Renal pelvis (tissue), 12 donors: ENCODE data around the gene TNFRSF17. TPM values are rescaled to one million over a fixed set of nuclear protein-coding genes. Genes with fewer than 3 reads are reported as not detected.
"Not testable (repeated sequence)": the region's sequence is repeated elsewhere in the genome, so short reads cannot be mapped to it uniquely, and the experiment has no call there.

Source experiments
- DNase-seq: peaks from one replicate; pipeline ENCODE4 v3.0.0-alpha.2; 2013
- long read RNA-seq, 16 experiments: transcript quantifications; one replicate each; lab custom pipeline, GENCODE V29; 2026
- polyA plus RNA-seq, 3 donors: library from polyadenylated mRNA; unstranded; fragments of 120-200 nt; gene quantifications; one replicate each; pipeline ENCODE4 v1.2.1, GENCODE V29; 2013; ENCODE audit not compliant: insufficient read length in 3 of 3

TNFRSF17 gene
- not detected for polyA plus RNA-seq
- long read RNA-seq, donor 1: 0 reads
- long read RNA-seq, donor 2: 0 reads
- long read RNA-seq, donor 3, partial matches to known transcripts: 0 of 1 reads
- long read RNA-seq, donor 3, other reads (novel, unspliced or antisense): 0 of 1 reads
- long read RNA-seq, donor 4: 0 reads
- long read RNA-seq, donor 5: 0 reads
- long read RNA-seq, donor 6: 0 reads
- long read RNA-seq, donor 7: 0 reads
- long read RNA-seq, donor 8: 0 reads
- long read RNA-seq, donor 9: 0 reads
- long read RNA-seq, donor 10: 0 reads
- long read RNA-seq, donor 11: 0 reads
- long read RNA-seq, donor 12, partial matches to known transcripts: 6 of 11 reads
- long read RNA-seq, donor 12, other reads (novel, unspliced or antisense): 5 of 11 reads
- long read RNA-seq, donor 13, partial matches to known transcripts: 5 of 5 reads
- long read RNA-seq, donor 13, other reads (novel, unspliced or antisense): 0 of 5 reads
- long read RNA-seq, donor 14: 0 reads
- long read RNA-seq, donor 15: 0 reads
- long read RNA-seq, donor 16: 0 reads

DNA sequence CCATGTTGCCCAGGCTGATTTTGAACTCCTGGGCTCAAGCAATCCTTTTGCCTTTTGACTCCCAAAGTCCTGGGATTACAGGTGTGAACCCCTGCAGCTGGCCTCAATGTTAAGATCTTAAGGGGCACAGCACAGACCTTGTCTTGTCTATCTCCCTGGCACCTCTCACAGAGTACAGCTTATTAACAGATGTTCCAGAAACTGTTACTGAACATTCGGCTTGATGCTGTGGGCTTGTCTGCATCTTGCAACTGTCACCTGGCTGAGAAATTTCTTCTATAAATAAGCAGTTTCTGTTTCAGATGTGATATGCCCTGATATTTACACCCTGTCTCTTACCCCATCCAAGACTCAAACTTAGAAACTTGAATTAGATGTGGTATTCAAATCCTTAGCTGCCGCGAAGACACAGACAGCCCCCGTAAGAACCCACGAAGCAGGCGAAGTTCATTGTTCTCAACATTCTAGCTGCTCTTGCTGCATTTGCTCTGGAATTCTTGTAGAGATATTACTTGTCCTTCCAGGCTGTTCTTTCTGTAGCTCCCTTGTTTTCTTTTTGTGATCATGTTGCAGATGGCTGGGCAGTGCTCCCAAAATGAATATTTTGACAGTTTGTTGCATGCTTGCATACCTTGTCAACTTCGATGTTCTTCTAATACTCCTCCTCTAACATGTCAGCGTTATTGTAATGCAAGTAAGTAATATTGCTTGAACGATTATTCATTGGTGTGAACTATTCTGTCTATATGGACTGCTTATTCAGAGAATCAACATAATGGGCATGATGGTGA, at the start of gene TNFRSF17:
Gene TNFRSF17, plus strand, starts transcription at position 450 of the 791 bp plus-strand sequence. Its CDS starts 115 bp downstream, at position 565.
- no peak for DNase-seq

DNA sequence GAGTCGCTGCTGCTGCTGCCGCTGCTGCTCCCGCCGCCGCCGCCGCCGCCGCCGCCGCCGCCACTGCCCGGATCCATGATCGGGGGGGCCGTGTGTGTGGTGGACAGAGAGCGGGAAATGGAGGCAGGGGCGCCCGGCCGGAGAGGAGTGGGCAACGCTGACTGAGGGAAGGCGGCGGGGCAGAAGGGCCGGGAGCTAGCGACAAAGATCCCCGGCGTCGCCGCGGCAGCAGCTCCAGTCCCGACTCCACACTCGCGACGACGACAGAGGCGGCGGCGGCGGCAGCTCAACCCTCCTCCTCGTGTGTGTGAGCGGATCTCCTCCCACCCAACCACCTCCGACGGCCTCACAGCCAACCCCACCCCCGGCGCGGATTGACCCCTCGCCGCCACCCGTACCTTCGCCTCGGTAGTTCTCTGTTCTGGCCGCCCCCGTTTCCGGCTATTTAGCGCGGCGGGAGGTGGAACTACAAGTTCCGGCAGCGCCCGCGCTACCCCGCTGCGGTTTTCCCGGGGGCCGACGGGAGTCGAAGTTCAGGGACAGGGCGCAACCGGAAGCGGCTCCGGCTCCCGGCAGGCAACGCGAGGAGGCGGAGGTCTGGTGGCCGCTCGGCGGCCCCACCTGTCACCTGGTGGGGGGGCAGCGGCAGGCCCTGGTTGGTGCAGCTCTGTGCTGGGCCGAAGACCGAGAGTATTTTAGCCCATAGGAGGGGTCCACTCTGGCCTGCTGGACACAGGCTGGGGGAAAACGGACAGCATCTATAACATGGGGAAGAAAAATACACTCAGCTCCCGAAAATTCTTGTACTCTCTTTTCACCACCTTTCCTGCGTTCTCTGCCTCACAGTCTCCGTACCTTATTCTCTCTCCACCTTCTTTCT, 49.1 kb upstream of the TNFRSF17 start, which contains the start of gene GSPT1:
Gene GSPT1, minus strand, starts transcription at position 313 of the 880 bp plus-strand sequence. Its CDS starts 236 bp downstream, at position 77.
- peak; percentile 99 for DNase-seq

DNA sequence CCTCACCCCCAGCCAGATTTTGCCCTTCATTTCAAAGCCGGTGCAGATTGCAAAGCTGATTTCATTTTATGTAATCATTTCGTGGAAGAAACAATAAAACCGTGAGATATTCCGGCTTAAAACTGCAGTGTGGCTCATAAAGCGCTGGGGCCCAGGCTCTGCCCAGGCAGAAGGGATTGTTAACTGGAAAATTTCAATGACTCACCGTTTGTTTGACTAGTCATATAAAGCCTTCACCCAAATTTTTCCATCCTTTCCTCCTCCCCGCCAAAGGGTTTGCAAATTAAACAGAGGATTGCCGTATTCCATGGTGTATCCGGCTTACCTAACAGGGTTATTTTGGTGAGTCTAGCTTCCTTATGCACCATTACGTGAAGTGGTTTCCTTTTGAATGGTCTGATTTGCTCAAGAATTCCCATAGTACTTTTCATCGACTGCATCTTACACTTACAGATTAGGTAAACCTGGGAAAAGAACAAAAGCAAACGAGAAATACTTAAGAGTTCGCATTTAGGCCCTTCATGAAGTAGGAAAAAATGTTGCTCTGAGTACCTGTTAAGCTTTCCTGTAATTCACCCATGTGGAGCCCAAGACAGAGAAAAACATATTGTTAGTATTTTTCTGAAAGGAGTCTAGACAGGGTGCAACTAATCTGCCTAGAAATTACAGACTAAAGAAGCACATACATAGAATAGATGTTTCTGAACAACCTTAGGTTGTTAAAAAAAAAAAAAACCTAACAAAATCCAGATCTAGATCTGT, 48.3 kb upstream of the TNFRSF17 start:
- DNase-seq: no peak

DNA sequence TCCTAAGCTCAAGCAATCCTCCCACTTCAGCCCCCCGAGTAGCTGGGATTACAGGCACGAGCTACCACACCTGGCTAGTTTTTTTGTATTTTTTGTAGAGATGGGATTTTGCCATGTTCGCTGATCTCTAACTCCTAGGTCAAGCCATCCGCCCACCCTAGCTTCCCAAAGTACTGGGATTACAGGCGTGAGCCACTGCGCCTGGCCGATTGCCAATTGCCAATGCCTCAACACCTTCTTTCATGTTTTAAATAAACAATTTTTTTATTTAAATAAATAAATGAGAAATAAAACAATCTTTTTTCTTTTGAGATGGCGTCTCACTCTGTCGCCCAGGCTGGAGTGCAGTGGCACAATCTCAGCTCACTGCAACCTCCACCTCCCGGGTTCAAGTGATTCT, 41.0 kb upstream of the TNFRSF17 start:
- DNase-seq: not testable (repeated sequence)

DNA sequence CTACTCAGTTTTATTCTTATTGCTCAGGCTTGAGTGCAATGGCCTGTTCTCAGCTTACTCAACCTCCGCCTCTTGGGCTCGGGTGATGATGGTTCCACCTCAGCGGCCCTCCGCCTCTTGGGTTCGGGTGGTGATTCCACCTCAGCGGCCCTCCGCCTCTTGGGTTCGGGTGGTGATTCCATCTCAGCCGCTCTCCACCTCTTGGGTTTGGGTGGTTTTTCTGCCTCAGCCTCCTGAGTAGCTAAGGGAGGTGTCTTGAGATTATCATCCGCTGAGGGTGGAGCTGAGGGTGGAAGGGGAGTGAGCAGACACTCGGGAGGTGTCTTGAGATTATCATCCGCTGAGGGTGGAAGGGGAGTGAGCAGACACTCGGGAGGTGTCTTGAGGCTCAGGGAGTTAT, 37.7 kb upstream of the TNFRSF17 start:
- not testable (repeated sequence) for DNase-seq

DNA sequence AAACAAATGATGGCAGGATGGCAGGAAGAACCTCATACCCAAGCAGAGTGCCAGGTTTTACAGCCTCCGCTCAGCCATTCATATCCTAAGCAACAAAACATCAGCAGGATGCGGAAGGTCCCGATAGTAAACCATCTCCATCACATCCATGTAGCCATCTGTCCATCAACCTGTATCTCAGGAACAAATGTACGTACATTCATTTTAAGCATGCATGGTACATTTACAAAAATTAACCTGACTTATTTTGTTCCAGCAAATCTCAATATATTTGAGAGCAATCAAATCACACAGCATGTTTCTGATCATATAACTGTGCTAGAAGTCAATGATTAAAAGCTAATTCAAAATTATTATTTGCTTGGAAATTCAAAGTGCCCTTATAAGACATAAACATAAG, 23.1 kb upstream of the TNFRSF17 start, which contains the start of gene NPIPB2:
Gene NPIPB2, minus strand, starts transcription at position 101 of the 400 bp plus-strand sequence. Its CDS starts 0 bp downstream, at position 101.
- DNase-seq: not testable (repeated sequence)

DNA sequence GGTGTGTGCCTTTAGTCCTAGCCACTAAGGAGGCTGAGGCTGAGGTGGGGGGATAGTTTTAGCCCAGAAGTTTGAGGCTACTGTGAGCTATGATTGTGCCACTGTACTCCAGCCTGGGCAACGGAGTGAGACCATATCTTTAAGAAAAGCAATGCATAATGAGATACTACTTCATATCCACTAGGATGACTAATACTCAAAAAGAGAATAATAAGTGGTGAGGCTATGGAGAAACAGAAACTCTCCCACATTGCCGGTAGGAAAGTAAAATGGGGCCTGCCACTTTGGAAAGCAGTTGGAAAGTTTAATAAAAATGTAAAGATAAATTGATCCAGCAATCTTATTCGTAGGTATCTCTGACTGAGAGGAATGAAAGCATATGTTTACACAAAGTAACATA, 18.6 kb upstream of the TNFRSF17 start:
- no peak for DNase-seq

DNA sequence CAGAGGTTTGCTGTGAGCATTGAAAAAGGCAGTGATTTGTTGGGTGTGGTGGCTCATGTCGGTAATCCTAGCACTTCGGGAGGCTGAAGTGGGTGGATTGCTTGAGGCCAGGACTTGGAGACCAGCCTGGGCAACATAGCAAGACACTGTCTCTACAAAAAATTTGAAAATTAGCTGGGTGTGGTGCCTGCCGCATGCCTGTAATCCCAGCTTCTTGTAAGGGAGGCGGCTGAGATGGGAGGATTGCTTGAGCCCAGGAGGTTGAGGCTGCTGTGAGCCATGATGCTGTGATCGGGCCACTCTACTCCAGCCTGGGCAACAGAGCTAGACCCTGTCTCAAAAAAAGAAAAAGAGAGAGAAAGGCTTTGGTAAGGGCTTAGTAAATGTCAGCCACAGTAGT, 16.2 kb upstream of the TNFRSF17 start:
- DNase-seq: no peak

DNA sequence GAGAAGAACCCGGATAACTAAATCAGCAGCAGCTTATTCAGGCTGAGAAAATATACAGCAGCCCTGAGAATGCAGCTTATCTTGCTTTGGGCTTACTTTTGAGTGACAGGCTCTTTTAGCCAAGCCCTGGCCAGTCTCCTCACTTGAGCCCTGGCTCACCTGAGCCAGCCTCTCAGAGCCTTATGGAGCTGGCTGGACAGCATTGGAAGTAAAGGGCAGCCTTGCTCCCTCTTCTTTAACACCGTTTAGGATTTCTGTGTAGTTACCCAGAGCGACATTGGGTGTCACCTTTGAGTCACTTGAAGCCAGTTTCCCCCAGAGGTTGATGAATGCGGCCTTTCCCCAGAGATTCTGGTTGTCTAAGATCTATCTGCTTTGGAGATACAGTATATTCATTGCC, 15.5 kb upstream of the TNFRSF17 start:
- DNase-seq: no peak

DNA sequence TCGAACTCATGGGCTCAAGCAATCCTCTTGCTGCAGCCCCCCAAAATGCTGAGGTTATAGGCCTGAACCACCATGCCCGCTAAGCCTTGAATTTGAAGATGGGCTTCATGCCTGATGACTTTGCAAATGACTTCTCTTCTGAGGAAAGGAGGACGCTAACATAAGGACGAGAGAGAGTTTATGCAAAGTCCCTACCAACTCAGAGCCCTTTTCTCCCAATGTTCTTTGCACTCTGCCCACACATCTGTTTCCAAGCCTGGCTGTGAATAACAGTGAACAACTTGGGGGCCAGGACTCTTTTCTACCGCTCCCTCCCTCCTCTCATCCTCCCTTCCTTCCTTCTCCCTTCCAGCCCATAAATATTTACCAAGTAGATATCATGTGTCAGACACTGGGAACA, 14.6 kb upstream of the TNFRSF17 start:
- DNase-seq: no peak

DNA sequence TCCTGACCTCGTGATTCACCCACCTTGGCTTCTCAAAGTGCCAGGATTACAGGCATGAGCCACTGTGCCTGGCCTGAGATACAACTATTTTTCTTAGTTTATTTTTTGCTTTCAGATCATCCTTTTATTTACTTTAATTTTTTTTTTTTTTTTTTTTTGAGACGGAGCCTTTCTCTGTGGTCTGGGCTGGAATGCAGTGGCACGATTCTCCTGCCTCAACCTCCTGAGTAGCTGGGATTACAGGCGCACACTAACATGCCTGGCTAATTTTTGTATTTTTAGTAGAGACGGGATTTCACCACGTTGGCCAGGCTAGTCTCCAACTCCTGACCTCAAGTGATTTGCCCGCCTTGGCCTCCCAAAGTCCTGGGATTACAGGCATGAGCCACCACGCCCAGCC, 11.4 kb upstream of the TNFRSF17 start:
- not testable (repeated sequence) for DNase-seq

DNA sequence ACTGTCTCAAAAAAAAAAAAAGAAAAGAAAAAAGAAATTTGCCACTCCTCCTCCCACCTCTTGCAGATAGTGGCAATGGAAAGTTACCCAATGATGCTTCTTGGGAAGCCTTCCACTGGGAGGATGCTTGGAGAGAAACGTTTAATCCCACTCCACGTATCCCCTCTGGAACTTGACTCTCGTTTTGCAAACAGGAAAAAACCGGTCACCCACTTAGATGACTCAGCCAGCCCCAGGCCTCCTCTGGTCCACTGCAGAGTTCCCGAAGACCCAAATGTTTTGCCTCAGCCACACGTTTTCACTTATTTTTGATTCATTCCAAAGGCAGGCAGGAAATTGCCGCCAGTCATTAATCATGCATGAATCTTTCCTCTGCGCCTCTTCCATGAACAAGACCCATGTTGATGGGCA, 9.3 kb upstream of the TNFRSF17 start:
- DNase-seq: no peak

DNA sequence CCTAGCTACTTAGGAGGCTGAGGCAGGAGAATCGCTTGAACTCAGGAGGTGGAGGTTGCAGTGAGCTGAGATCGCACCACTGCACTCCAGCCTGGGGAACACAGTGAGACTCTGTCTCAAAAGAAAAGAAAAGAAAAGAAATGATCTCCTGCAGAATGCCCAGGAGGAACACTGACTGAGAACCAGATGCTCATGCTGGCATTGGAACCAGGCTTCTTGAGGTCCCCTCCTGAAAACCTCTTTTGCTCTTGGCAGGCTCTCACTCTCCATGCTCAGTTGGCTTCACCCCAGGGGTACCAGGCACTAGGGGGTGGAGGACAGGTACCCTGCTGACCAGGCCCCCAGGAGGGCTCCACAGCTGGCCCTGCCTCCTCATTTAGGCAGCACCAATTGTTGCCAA, 8.5 kb upstream of the TNFRSF17 start:
- no peak for DNase-seq

DNA sequence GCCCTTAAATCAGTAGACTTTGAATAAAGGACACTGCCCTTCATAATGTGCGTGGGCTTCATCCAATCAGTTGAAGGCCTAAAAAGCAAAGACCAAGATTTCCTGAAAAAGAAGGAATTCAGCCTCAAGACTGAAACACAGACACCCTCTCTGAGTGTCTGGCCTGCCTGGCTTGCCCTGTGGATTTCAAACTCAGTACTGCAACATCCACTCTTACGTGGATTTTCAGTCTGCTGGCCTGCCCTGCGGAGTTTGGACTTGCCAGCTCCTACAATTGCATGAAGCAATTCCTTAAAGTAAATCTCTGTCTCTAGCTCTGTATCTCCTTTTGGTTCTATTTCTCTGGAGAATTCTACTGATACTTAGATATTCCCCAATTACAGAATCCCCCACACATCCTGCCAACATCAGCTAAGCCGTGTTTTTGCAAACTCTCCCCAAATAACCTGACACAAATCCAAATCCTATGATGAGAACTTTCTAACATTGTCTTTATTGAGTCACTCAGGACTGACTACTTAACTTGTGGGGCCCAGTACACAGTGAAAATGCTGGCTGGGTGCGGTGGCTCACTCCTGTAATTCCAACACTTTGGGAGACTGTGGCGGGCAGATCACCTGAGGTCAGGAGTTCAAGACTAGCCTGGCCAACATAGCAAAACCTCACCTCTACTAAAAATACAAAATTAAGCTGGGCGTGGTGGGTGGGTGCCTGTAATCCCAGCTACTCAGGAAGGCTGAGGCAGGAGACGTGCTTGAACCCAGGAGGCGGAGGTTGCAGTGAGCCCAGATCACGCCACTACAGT, 7.2 kb upstream of the TNFRSF17 start:
- no peak for DNase-seq

DNA sequence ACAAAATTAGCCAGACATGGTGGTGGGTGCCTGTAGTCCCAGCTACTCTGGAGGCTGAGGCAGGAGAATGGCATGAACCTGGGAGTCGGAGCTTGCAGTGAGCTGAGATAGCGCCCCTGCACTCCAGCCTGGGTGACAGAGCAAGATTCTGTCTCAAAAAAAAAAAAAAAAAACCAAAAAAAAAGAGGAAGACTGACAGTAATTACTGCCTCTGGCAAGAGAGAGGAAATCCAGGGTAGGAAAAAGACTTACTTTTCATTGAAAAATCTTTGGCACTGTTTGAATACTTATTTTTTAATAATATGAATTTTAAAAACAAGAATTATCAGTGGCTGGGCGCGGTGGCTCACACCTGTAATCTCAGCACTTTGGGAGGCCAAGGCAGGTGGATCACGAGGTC, 2.6 kb upstream of the TNFRSF17 start:
- not testable (repeated sequence) for DNase-seq

DNA sequence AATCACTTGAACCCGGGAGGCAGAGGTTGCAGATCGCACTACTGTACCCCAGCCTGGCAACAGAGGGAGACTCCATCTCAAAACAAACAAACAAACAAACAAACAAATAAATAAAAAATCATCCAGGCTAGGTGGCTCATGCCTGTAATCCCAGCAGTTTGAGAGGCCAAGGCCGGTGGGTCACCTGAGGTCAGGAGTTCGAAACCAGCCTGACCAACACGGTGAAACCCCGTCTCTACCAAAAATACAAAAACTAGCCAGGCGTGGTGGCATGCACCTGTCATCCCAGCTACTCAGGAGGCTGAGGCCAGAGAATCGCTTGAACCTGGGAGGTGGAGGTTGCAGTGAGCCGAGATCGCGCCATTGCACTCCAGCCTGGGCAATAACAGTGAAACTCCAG, 2.0 kb upstream of the TNFRSF17 start:
- DNase-seq: not testable (repeated sequence)

DNA sequence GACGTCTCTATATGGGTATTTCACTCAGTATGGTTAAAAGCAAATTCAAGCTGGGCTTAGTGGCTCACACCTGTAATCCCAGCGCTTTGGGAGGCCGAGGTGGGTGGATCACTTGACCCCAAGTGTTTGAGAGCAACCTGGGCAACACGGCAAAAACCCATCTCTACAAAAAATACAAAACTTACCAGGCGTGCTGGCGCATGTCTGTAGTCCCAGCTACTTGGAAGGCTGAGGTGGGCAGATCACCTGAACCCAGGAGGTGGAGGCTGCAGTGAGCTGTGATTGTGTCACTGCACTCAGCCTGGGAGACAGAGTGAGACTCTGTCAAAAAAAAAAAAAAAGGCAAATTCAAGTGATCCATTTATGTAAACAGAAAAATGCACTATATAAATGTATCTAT, 1.3 kb upstream of the TNFRSF17 start:
- no peak for DNase-seq

DNA sequence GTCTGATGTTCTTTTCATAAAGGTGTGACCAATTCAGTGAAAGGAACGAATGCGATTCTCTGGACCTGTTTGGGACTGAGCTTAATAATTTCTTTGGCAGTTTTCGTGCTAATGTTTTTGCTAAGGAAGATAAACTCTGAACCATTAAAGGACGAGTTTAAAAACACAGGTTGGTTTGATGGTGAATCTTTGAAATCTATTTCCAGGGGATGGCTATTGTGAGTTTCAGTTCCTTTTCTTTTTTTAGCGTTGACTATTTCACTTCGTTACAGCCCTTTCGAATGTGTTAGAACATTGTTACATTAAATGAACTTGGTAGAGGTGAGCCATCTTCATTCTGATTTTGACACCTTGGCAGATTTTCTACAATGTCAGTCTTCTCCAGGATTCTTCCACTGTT, 1.2 kb downstream of the TNFRSF17 start:
- DNase-seq: no peak

DNA sequence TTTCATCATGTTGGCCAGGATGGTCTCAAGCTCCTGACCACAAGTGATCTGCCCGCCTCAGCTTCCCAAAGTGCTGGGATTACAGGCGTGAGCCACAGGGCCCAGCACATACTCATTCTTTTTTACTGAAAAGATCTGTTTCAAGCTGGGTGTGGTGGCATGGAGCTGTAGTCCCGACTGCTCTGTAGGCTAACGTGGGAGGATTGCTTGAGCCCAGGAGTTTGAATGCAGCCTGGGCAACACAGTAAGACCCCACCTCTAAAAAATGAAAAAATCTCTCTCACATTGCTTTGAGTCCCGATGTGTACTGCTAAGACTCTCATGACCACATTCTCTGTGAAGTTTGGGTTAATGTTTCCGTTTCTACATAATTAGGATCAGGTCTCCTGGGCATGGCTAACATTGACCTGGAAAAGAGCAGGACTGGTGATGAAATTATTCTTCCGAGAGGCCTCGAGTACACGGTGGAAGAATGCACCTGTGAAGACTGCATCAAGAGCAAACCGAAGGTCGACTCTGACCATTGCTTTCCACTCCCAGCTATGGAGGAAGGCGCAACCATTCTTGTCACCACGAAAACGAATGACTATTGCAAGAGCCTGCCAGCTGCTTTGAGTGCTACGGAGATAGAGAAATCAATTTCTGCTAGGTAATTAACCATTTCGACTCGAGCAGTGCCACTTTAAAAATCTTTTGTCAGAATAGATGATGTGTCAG, 2.3 kb downstream of the TNFRSF17 start:
- no peak for DNase-seq
